GM21576 (cell line): ENCODE measurements around the gene FCAMR.
"Not testable (repeated sequence)": the region's sequence is repeated elsewhere in the genome, so short reads cannot be mapped to it uniquely, and the experiment has no call there.

Source experiments
- ATAC-seq: cut with Tn5 transposase; IDR thresholded peaks from one replicate; pipeline ENCODE4 v1.9.1; 2021; ENCODE audit warnings: mild to moderate bottlenecking, moderate library complexity; ENCODE audit not compliant: unreplicated experiment

Gene FCAMR

GRCh38 chr1:206937425-206937824, 32.8 kb downstream of the FCAMR start:
- ATAC-seq = no peak

GRCh38 chr1:206935491-206936067, 34.7 kb downstream of the FCAMR start:
- ATAC-seq = no peak

- no peak for ATAC-seq
Measured at GRCh38 chr1:206933333-206933945, 36.8 kb downstream of the FCAMR start.

- no peak for ATAC-seq
Measured at GRCh38 chr1:206932177-206932576, 38.1 kb downstream of the FCAMR start.

GRCh38 chr1:206931709-206932108, 38.6 kb downstream of the FCAMR start:
- no peak for ATAC-seq

GRCh38 chr1:206930210-206930798, 40.0 kb downstream of the FCAMR start:
- peak; percentile 74 for ATAC-seq

GRCh38 chr1:206929524-206929923, 40.7 kb downstream of the FCAMR start:
- no peak for ATAC-seq

- no peak for ATAC-seq
Measured at GRCh38 chr1:206926286-206926685, 44.0 kb downstream of the FCAMR start.

GRCh38 chr1:206925106-206925736, 45.0 kb downstream of the FCAMR start:
- ATAC-seq = peak; percentile 47

- peak; percentile 17 for ATAC-seq
Measured at GRCh38 chr1:206924592-206925105, 45.6 kb downstream of the FCAMR start.

GRCh38 chr1:206923961-206924557, 46.2 kb downstream of the FCAMR start:
- not testable (repeated sequence) for ATAC-seq

- peak; percentile 52 for ATAC-seq
Measured at GRCh38 chr1:206923009-206923960, 47.0 kb downstream of the FCAMR start.

- no peak for ATAC-seq
Measured at GRCh38 chr1:206922524-206922923, 47.7 kb downstream of the FCAMR start.

- ATAC-seq = no peak
Measured at GRCh38 chr1:206921772-206922265, 48.4 kb downstream of the FCAMR start, which contains the start of gene FCMR. Gene FCMR (minus strand): TSS chr1:206921941. CDS start chr1:206921854, 87 bp downstream.

- no peak for ATAC-seq
Measured at GRCh38 chr1:206918076-206918475, 52.2 kb downstream of the FCAMR start.

- no peak for ATAC-seq
Measured at GRCh38 chr1:206916000-206916709, 54.1 kb downstream of the FCAMR start.

- ATAC-seq = no peak
Measured at GRCh38 chr1:206915030-206915735, 55.1 kb downstream of the FCAMR start.

GRCh38 chr1:206913766-206914537, 56.3 kb downstream of the FCAMR start:
- no peak for ATAC-seq
